ENCODE data around the gene COG6.

- TF ChIP-seq POLR2A (IDR thresholded peaks at IDR 0.05) (no peak), CTCF (IDR thresholded peaks at IDR 0.05) (no peak), POLR2AphosphoS5 (IDR thresholded peaks at IDR 0.05) (no peak)
These were observed 121.6 kb downstream of the COG6 start for GRCh38 chr13:39777021-39777420.

All from breast epithelium (tissue), 3 donors.